Vagina (tissue), 2 donors: ENCODE measurements around the gene FCAR.
"Not testable (repeated sequence)": the region's sequence is repeated elsewhere in the genome, so short reads cannot be mapped to it uniquely, and the experiment has no call there.

ENCODE experiments used
- POLR2A ChIP-seq, 2 donors: fragments of 450-650 bp; IDR thresholded peaks; one replicate each; pipeline ENCODE4 v1.6.1; 2017; ENCODE audit warnings: antibody characterized with exemption in 2 of 2, mild to moderate bottlenecking in 2 of 2, moderate library complexity in 2 of 2
- POLR2AphosphoS5 ChIP-seq, 2 donors: sonication (generic); formaldehyde crosslinking; IDR thresholded peaks; one replicate each; pipeline ENCODE4 v1.9.0; 2017; ENCODE audit warnings: antibody characterized with exemption in 2 of 2, mild to moderate bottlenecking in 2 of 2, low read depth in 1 of 2; ENCODE audit not compliant: insufficient read depth in 1 of 2
- TF ChIP-seq, protein P1 (sequence below), 3 experiments: fragments of 450-650 bp in 2 of 3; fragments of 200-600 bp in 1 of 3; sonication (generic) in 1 of 3; IDR thresholded peaks; one replicate each; pipeline ENCODE4 v1.5.1; 2017 to 2019; ENCODE audit warnings: antibody characterized with exemption in 3 of 3, mild to moderate bottlenecking in 2 of 3, moderate library complexity in 2 of 3

GRCh38 chr19:54863459-54863858, 10.6 kb upstream of the FCAR start:
- TF ChIP-seq POLR2AphosphoS5 (IDR thresholded peaks at IDR 0.05; ENCODE audit: insufficient read depth in 1 of 2, low read depth in 1 of 2); POLR2A (IDR thresholded peaks at IDR 0.05): not testable (repeated sequence)
- TF ChIP-seq, protein P1, sequence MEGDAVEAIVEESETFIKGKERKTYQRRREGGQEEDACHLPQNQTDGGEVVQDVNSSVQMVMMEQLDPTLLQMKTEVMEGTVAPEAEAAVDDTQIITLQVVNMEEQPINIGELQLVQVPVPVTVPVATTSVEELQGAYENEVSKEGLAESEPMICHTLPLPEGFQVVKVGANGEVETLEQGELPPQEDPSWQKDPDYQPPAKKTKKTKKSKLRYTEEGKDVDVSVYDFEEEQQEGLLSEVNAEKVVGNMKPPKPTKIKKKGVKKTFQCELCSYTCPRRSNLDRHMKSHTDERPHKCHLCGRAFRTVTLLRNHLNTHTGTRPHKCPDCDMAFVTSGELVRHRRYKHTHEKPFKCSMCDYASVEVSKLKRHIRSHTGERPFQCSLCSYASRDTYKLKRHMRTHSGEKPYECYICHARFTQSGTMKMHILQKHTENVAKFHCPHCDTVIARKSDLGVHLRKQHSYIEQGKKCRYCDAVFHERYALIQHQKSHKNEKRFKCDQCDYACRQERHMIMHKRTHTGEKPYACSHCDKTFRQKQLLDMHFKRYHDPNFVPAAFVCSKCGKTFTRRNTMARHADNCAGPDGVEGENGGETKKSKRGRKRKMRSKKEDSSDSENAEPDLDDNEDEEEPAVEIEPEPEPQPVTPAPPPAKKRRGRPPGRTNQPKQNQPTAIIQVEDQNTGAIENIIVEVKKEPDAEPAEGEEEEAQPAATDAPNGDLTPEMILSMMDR (IDR thresholded peaks at IDR 0.05) = not testable (repeated sequence)
